Mammary epithelial cell (primary cell): ENCODE measurements around the gene FOXK1.

ENCODE experiments used
- EZH2 ChIP-seq: IDR thresholded peaks from 2 replicates; pipeline ENCODE4 v1.6.1; 2012; ENCODE audit warnings: low read length, inconsistent platforms, borderline replicate concordance
- TF ChIP-seq, protein P1 (sequence below), 2 donors: IDR thresholded peaks in 1 of 2; conservative IDR thresholded peaks in 1 of 2; 2 replicates each; pipeline ENCODE4 v1.5.1; 2011 to 2012; ENCODE audit warnings: inconsistent platforms in 2 of 2, low read length in 2 of 2, mild to moderate bottlenecking in 2 of 2, control low read depth in 1 of 2, low read depth in 1 of 2; ENCODE audit not compliant: insufficient read depth in 1 of 2; ENCODE audit errors: extremely low read depth in 1 of 2

- TF ChIP-seq, protein P1, sequence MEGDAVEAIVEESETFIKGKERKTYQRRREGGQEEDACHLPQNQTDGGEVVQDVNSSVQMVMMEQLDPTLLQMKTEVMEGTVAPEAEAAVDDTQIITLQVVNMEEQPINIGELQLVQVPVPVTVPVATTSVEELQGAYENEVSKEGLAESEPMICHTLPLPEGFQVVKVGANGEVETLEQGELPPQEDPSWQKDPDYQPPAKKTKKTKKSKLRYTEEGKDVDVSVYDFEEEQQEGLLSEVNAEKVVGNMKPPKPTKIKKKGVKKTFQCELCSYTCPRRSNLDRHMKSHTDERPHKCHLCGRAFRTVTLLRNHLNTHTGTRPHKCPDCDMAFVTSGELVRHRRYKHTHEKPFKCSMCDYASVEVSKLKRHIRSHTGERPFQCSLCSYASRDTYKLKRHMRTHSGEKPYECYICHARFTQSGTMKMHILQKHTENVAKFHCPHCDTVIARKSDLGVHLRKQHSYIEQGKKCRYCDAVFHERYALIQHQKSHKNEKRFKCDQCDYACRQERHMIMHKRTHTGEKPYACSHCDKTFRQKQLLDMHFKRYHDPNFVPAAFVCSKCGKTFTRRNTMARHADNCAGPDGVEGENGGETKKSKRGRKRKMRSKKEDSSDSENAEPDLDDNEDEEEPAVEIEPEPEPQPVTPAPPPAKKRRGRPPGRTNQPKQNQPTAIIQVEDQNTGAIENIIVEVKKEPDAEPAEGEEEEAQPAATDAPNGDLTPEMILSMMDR (conservative IDR thresholded peaks at IDR 0.05 in 1 of 2, IDR thresholded peaks at IDR 0.05 in 1 of 2; ENCODE audit: extremely low read depth in 1 of 2, insufficient read depth in 1 of 2, low read depth in 1 of 2, low read length in 2 of 2), result no peak
- no peak for TF ChIP-seq EZH2
Observed at GRCh38 chr7:4716946-4717795, 35.1 kb downstream of the FOXK1 start.
